Measurements from ENCODE around the gene TMEM205. TPM values are rescaled to one million over a fixed set of nuclear protein-coding genes. Genes with fewer than 3 reads are reported as not detected.

Gene TMEM205
- total RNA-seq, 1 experiment from 2014 or later: 128 TPM

DNA sequence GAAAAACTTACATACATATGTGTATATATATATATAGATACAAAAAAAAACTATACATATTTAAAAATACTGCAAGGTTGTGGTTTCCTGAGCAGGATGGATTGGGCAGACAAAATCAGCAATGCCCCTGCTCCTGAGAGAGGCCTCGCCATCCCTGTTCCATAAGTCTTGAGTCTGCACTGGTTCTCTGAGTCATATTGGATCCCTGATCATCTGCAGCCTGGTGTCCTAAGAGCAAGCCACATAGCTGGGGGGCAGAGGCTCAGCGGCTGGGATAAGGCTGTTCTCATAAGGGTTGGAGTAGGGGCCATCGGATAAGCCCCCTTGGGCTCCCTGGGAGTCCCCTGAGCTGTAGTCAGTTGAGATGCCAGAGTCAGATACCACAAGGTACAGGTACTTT, 31.7 kb upstream of the TMEM205 start:
- Histone ChIP-seq H3K4me3 (ENCODE audit: insufficient read depth, low read depth, low read length) (no peak overlapping the region), H3K36me3 (replicated peaks; ENCODE audit: control insufficient read depth, insufficient read depth, low read length) (peaks cover 2% of the 10 kb centered on the region), H3K27me3 (ENCODE audit: control insufficient read depth, insufficient read depth, low read length) (peaks cover 2% of the 10 kb centered on the region; the same call in 1 of the 2 replicates)
- DNase-seq: no peak

DNA sequence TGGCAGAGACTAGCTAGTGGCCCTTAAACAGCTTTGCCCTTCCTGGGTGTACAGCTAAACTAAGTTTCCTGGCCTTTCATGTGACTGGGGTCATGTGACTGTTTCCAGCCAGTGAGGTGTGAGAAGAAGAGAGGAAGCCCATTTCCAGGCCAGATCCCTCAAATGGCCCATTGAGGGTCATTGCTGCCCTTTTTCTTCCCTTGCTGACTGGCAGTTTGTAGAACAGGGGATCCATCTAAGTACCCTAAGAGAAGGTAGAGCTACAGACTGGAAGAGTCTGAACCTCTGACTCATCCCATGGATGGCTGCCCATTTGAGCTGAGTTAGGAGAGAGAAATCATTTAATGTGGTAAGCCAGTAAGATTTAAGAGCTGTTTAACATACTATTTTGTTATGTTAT, 31.2 kb upstream of the TMEM205 start:
- DNase-seq: no peak
- Histone ChIP-seq H3K27me3 (ENCODE audit: control insufficient read depth, insufficient read depth, low read length) (no peaks in the 10 kb centered on the region; the same call in 1 of the 2 replicates), H3K36me3 (replicated peaks; ENCODE audit: control insufficient read depth, insufficient read depth, low read length) (peaks cover 2% of the 10 kb centered on the region), H3K4me3 (ENCODE audit: insufficient read depth, low read depth, low read length) (no peak overlapping the region)

DNA sequence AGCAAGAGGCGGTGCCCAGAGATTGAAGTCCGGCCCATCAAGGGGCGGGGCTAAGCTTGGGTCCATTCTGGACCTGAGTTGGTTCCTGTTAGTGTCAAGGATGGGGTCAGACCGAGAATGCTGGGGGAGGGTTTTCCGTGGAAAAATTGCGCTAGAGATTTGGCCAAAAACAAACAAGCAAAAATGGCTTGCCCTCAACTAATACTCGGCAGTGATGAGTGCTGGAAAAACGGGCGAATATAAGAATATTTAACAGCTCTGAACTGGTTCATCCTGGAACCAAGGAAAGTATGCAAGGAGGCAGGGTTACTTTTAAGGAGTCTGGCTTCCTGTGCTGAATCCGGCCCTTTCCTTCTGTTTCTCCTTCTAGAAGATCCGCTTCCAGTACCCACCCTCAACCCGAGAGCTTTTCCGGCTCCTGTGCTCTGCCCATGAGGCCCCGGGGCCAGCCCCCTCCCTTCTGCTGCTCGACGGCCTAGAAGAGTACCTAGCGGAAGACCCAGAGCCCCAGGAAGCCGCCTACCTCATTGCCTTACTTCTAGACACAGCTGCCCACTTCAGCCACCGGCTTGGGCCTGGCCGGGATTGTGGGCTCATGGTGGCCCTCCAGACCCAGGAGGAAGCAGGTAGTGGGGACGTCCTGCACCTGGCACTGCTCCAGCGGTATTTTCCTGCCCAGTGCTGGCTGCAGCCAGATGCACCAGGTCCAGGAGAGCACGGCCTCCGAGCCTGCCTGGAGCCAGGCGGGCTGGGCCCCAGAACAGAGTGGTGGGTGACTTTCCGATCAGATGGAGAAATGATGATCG, 29.3 kb upstream of the TMEM205 start:
- Histone ChIP-seq H3K4me3 (ENCODE audit: insufficient read depth, low read depth, low read length) (peak overlapping the region; percentile 52), H3K27me3 (ENCODE audit: control insufficient read depth, insufficient read depth, low read length) (no peaks in the 10 kb centered on the region), H3K36me3 (replicated peaks; ENCODE audit: control insufficient read depth, insufficient read depth, low read length) (peaks cover 2% of the 10 kb centered on the region)
- peak; percentile 75 for DNase-seq

DNA sequence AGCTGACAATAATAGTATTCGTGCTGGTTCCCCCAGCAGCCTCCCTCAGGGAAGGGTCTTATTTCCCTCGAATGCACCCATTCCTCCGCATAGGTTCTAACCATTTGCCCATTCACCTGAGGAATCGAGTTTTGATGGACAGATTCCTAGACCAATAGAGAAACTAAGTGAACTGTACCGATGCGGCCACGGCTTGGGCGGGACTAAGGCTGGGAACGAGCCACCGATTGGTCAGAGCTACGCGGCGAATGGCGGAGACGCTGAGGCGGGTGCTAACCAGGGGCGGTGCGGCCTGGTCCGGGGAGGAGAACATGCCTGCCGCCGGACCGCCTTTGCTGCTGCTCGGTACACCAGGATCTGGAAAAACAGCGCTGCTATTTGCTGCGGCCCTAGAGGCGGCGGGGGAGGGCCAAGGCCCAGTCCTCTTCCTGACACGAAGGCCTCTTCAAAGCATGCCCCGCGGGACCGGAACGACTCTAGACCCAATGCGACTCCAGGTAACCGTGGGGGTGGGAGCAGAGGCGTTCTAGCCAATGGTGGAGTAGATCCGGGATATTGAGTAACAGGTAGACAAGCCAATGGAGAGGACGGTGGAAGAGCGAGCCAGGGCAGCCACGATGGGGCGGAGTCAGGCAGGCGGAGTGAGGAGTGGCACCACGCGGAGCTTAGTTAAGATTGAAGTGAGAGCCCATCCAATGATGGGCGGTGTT, 28.5 kb upstream of the TMEM205 start, which contains the start of gene SWSAP1:
Gene SWSAP1 (plus strand): TSS at position 234 of the 710 bp plus-strand sequence. CDS start 15 bp downstream, at position 249.
- Histone ChIP-seq H3K36me3 (replicated peaks; ENCODE audit: control insufficient read depth, insufficient read depth, low read length) (peaks cover 2% of the 10 kb centered on the region), H3K4me3 (ENCODE audit: insufficient read depth, low read depth, low read length) (peak within 1 kb of the TSS; percentile 81), H3K27me3 (ENCODE audit: control insufficient read depth, insufficient read depth, low read length) (no peaks in the 10 kb centered on the region)
- DNase-seq: peak; percentile 99

DNA sequence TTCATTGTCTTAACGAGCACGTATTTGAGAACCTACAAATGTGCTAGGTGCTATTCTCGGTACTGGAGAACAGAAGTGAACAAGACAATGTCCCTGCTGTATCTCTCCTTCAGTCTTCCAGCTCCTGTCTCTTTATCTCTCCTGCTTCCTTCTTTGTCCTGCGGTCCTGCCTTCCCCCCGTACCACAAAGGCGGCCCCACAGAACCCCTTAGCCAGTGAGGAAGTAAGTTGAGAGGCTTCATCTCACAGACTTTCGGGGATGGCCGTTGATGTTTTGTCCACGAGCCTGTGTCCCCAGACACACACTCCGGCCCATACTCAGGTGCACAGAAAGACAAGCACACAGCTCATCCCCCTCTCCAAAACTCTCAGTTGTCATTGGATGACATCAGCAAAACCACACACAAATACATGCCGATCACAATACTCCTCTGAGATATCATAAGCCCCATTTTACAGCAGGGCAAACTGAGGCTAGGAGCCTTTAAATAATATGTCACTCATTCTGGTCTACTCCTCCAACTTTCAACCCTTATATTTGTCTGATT, 27.9 kb upstream of the TMEM205 start:
- Histone ChIP-seq H3K27me3 (ENCODE audit: control insufficient read depth, insufficient read depth, low read length) (no peaks in the 10 kb centered on the region), H3K36me3 (replicated peaks; ENCODE audit: control insufficient read depth, insufficient read depth, low read length) (peaks cover 4% of the 10 kb centered on the region), H3K4me3 (ENCODE audit: insufficient read depth, low read depth, low read length) (peak overlapping the region; percentile 81)
- no peak for DNase-seq

DNA sequence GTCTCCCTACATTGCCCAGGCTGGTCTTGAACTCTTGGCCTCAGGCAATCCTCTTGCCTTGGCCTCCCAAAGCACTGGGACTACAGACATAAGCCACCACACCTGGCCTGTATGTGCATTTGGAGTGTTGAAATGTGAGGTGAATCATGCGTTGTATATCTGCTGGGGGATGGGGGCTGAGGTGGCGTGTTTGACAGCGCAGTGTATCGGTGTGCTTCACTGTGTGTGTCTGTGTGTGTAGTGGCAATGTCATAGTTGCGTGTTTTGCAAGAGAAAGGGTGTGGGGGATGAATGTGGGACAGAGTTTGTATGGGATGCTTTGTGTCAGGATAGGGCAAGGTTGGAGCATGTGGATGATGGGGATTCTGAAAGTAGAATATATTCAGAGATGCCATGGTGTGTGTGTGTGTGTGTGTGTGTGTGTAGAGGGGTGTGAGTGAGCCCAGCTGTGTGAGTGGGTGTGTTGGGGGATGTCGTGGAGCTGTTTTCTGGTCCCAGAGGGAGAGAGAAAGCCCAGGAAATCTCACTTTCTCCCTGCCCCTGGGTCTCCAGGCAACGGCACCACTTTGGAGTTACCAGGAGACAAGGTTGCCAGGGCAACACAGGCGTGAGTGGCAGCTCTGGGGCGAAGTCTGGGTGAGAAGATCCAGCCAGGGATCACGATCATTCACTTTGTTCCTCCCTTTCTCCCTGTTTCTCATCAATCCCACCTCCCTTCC, 27.3 kb upstream of the TMEM205 start:
- Histone ChIP-seq H3K27me3 (ENCODE audit: control insufficient read depth, insufficient read depth, low read length) (no peaks in the 10 kb centered on the region), H3K4me3 (ENCODE audit: insufficient read depth, low read depth, low read length) (no peak overlapping the region), H3K36me3 (replicated peaks; ENCODE audit: control insufficient read depth, insufficient read depth, low read length) (peaks cover 5% of the 10 kb centered on the region)
- DNase-seq: peak; percentile 82

DNA sequence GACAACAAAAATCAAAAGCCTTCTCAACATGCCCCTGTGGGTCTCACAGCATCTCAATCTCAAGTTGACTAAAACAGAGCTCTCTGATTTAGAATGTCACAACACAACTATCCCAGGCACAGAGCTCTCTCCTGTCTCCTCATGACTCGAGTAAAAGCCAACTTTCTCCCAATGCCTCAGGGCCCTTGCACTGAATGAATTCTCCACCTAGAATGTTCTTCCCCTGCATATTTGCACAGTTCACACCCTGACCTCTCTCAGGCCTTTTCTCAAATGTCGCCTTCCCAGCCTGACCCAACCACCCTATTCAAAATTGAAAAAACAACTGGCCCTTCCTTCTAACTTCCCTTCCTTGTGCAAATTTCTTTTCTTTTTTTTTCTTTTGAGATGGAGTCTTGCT, 24.7 kb upstream of the TMEM205 start:
- peaks cover 5% of the 10 kb centered on the region for H3K36me3 ChIP-seq (replicated peaks; ENCODE audit: control insufficient read depth, insufficient read depth, low read length)
- H3K4me3 ChIP-seq (ENCODE audit: insufficient read depth, low read depth, low read length): no peak overlapping the region
- DNase-seq: no peak
- H3K27me3 ChIP-seq (ENCODE audit: control insufficient read depth, insufficient read depth, low read length): no peaks in the 10 kb centered on the region

DNA sequence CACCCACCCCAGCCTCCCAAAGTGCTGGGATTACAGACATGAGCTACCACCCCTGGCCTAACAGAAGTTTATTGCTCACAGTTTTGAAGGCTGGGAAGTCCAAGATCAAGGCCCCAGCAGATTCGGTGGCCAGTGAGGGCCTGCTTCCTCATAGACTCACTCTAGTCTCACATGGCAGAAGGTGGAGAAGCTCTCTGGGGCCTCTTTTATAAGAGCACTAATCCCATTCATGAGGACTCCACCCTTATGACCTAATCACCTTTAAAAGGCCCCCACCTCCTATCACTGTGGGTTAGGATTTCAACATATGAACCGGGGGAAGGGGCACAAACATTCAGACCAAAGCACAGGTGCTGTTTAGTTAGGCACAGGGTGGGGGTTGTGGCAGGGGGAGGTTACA, 21.5 kb upstream of the TMEM205 start:
- DNase-seq: no peak
- Histone ChIP-seq H3K27me3 (ENCODE audit: control insufficient read depth, insufficient read depth, low read length) (peaks cover under 1% of the 10 kb centered on the region; the same call in 1 of the 2 replicates), H3K36me3 (replicated peaks; ENCODE audit: control insufficient read depth, insufficient read depth, low read length) (peaks cover 5% of the 10 kb centered on the region), H3K4me3 (ENCODE audit: insufficient read depth, low read depth, low read length) (no peak overlapping the region)

DNA sequence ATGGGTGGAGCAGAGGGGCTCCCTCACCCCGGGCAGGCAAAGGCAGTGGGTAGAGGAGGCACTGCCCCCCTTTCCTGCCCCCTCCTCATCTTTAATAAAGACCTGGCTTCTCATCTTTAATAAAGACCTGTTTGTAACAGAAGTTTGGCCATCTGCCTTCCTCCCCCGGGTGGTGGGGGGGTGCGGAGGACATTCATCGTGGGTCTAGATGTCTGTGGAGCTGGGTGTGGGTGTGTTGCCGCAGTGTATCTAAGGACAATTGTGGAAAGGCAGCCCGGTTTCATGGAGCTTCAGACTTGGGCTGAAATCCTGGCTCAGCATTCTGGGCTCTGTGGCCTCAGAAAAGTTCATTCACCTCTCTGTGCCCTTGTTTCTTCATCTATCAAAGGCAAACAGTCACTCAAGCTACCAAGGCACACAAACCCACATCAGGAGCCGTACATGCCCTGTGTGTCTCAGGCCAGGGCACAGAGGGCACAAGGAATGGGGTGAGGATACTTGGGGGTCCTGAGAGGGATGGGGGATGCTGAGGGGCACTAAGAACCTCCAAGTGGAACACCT, 19.6 kb upstream of the TMEM205 start:
- Histone ChIP-seq H3K4me3 (ENCODE audit: insufficient read depth, low read depth, low read length) (no peak overlapping the region), H3K27me3 (ENCODE audit: control insufficient read depth, insufficient read depth, low read length) (peaks cover 9% of the 10 kb centered on the region; the same call in 1 of the 2 replicates), H3K36me3 (replicated peaks; ENCODE audit: control insufficient read depth, insufficient read depth, low read length) (peaks cover 5% of the 10 kb centered on the region)
- no peak for DNase-seq

DNA sequence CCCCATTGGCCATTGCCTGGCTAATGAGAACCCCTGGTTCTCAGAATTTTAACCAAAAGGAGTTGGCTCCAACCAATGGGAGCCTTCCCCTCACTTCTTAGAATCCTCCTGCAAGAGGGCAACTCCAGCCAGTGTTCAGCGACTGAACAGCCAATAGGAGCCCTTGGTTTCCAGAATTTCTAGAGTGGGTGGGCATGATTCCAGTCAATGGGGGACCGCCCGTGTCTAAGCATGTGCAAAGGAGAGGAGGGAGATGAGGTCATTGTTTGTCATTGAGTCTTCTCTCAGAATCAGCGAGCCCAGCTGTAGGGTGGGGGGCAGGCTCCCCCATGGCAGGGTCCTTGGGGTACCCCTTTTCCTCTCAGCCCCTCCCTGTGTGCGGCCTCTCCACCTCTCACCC, 18.9 kb upstream of the TMEM205 start:
- Histone ChIP-seq H3K36me3 (replicated peaks; ENCODE audit: control insufficient read depth, insufficient read depth, low read length) (peaks cover 5% of the 10 kb centered on the region), H3K27me3 (ENCODE audit: control insufficient read depth, insufficient read depth, low read length) (peaks cover 11% of the 10 kb centered on the region; the same call in 1 of the 2 replicates), H3K4me3 (ENCODE audit: insufficient read depth, low read depth, low read length) (no peak overlapping the region)
- peak; percentile 20 for DNase-seq

DNA sequence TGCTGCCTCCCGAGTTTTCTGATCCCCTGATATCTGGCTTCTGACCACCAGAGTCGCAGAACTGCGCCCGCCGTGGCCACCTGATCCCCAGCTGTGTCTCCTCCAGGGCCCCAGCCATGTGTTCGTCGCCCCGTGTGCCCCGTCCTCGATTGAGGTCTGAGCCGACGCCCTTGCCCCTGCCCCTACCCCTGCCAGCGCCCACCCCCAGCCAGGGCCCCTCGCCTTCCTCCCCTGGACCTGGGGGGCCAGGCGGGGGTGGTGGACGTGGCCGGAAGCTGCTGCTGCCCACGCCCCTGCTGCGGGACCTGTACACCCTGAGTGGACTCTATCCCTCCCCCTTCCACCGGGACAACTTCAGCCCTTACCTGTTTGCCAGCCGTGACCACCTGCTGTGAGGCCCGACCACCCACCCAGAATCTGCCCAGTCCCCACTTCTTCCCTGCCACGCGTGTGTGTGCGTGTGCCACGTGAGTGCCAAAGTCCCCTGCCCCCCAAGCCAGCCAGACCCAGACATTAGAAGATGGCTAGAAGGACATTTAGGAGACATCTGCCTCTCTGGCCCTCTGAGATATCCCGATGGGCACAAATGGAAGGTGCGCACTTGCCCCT, 18.3 kb upstream of the TMEM205 start:
- Histone ChIP-seq H3K27me3 (ENCODE audit: control insufficient read depth, insufficient read depth, low read length) (peaks cover 11% of the 10 kb centered on the region; the same call in 1 of the 2 replicates), H3K4me3 (ENCODE audit: insufficient read depth, low read depth, low read length) (no peak overlapping the region), H3K36me3 (replicated peaks; ENCODE audit: control insufficient read depth, insufficient read depth, low read length) (peaks cover 5% of the 10 kb centered on the region)
- DNase-seq: peak; percentile 52

DNA sequence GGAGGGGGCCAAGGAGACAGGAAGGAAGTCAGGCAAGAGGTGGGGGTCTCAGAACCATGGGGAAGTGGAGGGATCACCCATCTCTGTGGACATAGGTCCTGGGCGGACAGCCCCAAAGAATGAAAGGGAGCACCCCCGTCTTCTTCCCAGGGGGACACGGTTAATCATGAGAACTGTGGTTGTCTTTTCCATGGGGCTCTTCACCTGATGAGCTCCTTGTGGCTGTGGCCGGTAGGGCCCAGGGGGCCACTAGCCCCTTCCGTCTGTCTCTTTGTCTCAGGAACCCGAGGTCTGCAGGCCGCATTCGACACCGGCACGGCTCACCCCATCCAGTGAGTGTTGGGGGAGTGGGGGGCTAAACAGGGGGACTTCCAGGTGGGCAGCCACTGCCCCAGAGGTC, 17.8 kb upstream of the TMEM205 start:
- H3K27me3 ChIP-seq (ENCODE audit: control insufficient read depth, insufficient read depth, low read length): peaks cover 11% of the 10 kb centered on the region; the same call in 1 of the 2 replicates
- H3K36me3 ChIP-seq (replicated peaks; ENCODE audit: control insufficient read depth, insufficient read depth, low read length): peaks cover 2% of the 10 kb centered on the region
- no peak overlapping the region for H3K4me3 ChIP-seq (ENCODE audit: insufficient read depth, low read depth, low read length)
- peak; percentile 52 for DNase-seq

DNA sequence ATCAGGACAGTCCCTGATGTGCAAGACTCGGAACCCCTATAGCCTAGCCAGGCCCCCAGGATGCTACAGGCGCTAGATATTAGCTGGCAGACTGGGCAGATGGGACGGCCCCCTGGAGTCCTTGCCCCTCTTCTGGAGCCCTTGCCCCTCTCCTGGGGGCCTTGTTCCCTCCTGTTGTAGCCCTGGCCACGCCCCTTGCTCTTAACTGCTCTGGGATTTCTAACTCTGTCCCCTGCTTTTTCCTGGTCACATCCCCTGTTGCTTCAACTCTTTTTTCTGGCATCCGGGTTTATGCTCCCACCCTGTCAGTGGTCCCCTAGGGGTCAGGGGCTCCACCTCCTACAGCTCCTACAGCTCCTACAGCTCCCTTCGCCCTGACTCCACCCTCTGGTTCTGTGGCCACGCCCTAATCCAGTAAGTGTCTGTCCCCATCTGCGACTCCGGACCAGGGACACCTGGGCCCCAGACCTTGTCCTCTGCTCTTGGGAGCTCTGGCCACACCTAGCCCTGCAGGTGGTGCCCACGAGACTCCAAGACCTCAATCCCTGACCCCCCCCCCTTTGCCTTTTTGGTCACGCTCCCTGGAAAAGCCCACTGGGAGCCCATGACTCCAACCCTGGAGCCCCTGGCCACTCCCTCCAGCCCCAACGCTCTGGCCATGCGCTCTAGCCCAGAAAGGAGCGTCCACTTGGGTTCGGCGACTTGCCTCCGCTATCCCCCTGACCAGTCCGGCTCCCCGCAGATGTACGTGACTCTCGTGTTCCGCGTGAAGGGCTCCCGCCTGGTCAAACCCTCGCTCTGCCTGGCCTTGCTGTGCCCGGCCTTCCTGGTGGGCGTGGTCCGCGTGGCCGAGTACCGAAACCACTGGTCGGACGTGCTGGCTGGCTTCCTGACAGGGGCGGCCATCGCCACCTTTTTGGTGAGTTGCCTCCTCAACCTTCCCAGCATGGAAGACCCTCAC, 16.0 kb upstream of the TMEM205 start:
- H3K36me3 ChIP-seq (replicated peaks; ENCODE audit: control insufficient read depth, insufficient read depth, low read length): no peaks in the 10 kb centered on the region
- peak overlapping the region; percentile 64 for H3K4me3 ChIP-seq (ENCODE audit: insufficient read depth, low read depth, low read length)
- peak; percentile 90 for DNase-seq
- H3K27me3 ChIP-seq (ENCODE audit: control insufficient read depth, insufficient read depth, low read length): peaks cover 13% of the 10 kb centered on the region; the same call in 1 of the 2 replicates
